Germinal center (tissue), 1 donor: ENCODE measurements around the gene LIME1.

Experiments
- DNase-seq: peaks from one replicate; pipeline ENCODE4 v3.0.0; 2012; ENCODE audit warnings: mixed read lengths, low spot score

LIME1 gene, protein sequence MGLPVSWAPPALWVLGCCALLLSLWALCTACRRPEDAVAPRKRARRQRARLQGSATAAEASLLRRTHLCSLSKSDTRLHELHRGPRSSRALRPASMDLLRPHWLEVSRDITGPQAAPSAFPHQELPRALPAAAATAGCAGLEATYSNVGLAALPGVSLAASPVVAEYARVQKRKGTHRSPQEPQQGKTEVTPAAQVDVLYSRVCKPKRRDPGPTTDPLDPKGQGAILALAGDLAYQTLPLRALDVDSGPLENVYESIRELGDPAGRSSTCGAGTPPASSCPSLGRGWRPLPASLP

DNA sequence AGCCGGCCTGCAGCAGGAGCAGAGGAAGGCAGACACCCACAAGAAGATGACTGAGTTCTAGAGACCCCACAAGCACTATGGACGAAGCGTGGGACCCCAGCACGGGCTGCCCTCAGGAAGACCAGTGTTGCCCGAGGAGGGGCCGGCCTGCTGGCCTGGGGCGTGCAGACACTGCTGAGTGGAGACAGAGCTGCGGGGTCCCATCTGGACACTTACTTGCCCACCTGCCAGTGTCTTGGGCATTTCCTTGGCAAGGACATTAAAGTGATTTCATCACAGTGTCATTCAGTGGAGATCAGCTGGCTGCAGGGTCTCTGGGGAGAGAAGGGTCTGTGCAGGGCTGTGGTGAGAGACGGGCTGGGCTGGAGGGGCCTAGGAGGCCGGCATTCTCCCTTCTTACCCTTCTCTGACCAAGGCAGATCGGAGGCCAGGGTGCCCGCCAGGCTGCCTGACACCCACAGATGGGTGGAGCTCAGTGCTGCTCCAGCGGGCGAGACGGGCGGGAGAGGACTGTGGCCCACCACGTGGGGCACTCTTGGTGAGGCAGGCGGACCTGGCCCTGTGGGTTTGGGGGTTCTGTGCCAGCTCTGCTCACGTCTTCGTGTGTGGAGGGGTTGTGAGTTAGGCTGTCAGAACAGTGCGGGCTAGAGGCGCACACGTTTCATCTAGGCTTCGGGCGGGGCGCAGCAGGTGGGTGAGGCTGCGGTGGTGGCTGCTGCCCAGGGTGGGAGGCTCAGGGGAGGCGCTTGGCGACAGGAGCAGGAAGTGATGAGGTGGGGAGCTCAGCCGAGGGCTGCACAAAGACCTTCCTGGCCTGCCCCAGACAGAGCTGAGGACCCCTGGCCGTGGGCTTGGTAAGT lies at the start of gene LIME1:
LIME1 (plus strand) TSS at position 806 of the 860 bp plus-strand sequence. CDS start 886 bp downstream, outside the sequence.
- DNase-seq: peak; percentile 83

DNA sequence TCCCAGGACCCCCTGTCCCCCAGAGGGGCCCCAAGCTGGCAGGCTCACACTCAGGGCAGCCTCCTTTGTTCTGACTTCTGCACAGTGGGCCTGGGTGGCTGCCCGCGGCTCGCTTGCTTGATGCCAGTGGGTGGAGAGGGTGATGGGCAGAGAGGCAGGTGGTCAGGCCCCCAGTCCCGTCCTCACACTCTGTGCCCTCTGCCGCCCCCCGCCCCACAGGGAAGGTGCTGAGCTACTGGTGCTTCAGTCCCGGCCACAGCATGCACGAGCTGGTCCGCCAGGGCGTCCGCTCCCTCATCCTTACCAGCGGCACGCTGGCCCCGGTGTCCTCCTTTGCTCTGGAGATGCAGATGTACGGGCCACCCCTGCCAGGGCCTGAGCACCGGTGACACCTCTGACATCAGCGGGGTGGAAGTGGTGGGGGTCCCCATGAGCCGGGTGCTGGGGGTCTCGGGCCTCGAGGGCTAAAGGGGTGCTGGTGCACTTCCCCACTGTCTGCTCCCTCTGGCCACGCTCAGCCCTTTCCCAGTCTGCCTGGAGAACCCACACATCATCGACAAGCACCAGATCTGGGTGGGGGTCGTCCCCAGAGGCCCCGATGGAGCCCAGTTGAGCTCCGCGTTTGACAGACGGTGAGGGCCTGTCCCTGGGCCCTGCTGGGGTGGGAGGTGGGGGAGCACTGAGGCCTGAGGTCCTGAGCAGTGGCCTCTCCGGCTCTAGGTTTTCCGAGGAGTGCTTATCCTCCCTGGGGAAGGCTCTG lies 48.9 kb upstream of the LIME1 start:
- DNase-seq: no peak

DNA sequence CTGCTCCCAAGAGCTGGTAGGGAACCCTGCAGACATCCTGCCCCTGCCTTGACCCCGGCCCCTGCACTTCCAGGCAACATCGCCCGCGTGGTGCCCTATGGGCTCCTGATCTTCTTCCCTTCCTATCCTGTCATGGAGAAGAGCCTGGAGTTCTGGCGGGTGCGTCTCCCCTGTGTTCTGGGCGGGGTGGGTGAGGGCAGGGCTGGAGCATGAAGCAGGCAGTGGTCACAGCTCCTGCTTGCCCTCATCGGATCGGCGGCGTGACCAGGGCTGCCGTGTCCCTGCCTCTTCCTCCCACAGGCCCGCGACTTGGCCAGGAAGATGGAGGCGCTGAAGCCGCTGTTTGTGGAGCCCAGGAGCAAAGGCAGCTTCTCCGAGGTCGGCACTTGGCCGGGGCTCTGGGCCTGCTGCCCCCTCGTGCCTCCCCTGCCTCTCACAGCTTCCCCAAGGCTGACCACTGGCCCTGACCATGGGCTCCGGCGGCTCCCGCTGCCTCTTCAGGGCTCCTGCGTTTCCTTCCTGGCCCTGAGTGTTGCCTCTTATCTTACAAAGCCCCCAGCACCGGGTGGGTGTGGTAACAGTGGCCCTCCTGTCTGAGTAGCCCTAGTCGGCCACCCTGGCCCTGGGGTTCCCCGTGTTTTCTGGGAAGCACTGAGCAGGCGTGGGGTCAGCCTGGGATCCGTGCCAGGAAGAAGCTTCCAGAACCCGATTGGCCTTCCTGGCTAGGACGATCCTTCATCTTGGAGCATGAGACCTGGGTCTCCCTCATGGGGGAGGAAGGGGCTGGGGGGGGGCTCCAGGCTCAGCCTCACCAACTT lies 48.0 kb upstream of the LIME1 start:
- no peak for DNase-seq

DNA sequence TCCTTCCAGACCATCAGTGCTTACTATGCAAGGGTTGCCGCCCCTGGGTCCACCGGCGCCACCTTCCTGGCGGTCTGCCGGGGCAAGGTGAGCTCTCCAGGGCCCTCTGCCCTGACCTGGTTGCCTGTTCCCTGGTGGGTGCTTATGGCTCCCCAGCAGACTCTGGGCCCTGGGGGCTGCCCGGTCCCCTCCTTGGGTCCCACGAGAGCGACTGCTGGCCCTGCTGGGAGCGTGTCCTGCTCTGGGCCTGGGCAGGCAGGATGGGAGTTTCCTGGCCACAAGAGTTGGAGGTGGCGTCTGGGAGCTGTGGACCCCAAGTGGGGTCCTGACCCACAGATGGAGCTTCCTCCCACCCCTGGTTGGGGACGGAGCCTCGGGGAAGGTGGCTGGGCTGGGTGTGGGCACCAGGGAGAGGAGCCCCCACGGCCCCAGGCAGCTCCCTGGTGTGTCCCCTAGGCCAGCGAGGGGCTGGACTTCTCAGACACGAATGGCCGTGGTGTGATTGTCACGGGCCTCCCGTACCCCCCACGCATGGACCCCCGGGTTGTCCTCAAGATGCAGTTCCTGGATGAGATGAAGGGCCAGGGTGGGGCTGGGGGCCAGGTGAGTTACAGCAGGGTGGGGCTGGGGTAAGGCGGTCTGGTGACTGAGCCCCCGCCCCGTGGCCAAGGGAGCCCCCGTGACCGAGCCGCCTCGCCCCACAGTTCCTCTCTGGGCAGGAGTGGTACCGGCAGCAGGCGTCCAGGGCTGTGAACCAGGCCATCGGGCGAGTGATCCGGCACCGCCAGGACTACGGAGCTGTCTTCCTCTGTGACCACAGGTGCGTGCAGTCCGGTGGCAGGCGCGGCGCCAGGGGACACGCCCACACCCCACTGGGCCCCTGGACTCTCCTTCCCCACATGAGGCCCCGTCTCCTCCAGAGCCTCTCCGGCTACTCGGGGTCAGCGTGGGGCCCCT lies 47.1 kb upstream of the LIME1 start:
- DNase-seq: no peak

DNA sequence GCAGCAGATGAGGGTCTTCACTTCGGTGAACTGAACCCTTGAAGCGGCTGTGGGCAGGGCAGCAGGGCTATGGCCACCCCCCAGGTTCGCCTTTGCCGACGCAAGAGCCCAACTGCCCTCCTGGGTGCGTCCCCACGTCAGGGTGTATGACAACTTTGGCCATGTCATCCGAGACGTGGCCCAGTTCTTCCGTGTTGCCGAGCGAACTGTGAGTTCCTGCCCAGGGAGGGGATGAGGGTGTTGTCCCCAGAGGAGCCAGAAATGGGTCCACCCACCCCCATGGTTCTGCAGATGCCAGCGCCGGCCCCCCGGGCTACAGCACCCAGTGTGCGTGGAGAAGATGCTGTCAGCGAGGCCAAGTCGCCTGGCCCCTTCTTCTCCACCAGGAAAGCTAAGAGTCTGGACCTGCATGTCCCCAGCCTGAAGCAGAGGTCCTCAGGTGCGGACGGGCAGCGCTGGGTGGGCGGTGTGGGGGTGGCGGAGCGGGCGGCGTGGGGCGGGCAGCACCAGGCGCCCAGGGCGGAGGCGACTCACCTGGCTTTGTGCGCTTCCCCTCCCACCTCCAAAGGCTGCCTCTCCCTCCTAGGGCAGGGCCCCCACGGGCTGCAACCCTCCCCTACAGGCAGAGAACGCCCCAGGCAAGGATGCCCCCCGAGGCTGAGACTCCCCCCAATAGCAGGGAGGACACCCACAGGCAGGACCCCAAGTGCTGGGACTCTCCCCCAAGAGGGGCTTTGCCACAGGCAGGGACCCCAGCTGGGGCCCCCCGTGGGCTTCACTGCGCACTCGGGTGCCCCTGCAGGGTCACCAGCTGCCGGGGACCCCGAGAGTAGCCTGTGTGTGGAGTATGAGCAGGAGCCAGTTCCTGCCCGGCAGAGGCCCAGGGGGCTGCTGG lies 46.2 kb upstream of the LIME1 start:
- no peak for DNase-seq

DNA sequence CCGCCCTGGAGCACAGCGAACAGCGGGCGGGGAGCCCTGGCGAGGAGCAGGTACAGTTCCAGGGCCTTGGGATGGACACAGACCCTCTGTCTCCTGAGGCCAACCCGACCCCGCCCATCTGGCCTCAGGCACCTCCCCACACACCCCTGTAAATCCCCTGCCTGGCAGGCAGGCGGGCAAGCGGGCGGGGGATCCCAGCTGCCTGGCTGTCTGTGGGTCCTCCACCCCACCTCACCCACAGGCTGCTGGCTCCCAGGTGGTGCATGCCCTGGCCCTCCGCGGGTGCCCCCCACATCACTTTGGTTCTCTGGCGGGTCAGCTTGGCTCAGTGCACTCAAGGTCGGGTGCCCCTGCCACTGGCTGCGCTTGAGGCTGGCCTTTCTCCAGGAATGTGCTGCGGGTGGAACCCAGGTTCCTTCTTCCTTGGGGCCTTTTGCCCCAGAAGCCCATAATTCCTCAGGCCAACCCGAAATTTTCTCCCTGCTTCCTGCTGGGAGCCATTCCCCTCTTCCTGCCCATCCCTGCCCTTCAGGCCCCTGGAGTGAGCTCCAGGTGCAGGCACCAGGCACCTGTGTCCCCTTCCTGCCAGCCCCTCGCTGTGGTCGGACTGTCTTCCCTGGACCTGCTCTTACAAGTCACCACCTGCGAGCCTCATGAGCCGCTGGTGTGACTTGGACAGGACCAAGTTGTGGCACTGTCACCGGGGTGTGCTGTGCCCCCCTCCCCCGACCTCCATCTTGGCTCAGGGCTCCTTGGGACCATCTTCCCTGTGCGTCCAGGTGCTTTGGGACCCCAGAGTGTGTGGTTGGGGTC lies 45.4 kb upstream of the LIME1 start:
- no peak for DNase-seq

DNA sequence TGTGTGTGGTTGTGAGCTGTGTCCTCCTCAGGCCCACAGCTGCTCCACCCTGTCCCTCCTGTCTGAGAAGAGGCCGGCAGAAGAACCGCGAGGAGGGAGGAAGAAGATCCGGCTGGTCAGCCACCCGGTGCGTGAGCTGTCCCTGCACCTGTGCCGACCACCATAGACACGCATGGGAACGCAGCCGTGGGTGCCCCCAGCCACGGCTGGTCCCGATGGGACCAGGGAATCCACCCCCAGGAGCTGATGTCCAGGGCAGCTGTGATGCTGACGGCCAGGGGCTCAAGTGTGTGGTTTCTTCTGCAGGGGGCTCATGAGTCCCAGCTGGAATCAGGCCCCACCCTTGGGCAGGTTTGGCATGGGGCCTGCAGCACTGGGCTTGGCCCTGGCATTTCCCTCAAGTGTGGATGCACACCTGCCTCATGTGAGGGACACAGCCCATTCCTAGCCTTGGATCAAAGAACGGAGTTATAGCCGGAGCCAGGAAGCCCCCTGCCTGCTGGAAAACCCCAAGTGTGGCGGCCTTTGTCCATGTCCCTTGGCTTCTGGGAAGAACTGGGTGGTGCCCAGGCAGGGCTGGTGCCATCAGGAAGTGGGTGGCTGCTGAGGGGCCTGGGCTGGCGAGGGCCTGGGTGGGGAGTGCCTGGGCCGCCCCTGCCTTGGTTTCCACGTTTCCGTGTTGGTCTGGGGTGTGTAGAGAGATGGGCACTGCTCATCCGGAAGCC lies 44.6 kb upstream of the LIME1 start:
- DNase-seq: no peak

DNA sequence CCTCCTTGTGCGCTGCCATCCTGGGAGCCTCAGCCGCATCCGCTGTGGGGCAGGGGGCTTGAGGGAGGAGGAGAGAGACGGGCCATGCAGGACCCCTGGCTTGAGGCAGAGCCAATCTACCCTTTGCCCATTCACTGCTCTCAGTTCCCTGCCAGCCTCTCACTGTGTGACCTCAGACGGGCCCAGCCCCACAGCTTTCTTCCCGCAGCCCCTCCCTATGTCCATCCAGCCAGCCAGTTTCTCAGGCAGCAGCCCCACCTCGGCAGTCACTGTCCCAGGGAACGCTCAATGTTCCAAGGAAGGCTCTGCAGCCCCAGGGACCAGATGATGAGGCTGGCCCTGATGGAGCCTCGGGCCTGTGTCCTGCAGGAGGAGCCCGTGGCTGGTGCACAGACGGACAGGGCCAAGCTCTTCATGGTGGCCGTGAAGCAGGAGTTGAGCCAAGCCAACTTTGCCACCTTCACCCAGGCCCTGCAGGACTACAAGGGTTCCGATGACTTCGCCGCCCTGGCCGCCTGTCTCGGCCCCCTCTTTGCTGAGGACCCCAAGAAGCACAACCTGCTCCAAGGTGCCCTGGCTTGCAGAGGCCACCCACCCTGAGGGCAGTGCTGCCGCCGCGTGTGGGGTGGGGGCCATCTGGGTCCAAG lies 43.9 kb upstream of the LIME1 start:
- DNase-seq: no peak

DNA sequence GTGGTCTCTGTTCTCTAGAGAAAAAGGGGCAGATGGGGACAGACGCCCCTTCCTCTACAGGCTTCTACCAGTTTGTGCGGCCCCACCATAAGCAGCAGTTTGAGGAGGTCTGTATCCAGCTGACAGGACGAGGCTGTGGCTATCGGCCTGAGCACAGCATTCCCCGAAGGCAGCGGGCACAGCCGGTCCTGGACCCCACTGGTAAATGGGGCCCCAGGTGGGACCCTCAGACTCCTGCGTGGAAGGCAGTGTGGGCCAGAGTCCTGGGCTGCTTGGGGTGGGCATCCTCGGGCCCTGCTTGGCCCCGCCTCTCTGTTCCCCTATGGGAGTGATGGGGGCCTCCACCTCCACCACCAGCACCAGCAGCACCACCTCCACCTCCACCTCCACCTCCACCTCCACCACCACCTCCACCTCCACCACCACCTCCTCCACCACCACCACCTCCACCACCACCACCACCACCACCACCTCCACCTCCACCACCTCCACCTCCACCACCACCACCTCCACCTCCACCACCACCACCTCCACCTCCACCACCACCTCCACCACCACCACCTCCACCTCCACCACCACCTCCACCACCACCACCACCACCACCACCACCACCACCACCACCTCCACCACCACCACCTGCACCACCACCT lies 43.3 kb upstream of the LIME1 start:
- DNase-seq: no peak

DNA sequence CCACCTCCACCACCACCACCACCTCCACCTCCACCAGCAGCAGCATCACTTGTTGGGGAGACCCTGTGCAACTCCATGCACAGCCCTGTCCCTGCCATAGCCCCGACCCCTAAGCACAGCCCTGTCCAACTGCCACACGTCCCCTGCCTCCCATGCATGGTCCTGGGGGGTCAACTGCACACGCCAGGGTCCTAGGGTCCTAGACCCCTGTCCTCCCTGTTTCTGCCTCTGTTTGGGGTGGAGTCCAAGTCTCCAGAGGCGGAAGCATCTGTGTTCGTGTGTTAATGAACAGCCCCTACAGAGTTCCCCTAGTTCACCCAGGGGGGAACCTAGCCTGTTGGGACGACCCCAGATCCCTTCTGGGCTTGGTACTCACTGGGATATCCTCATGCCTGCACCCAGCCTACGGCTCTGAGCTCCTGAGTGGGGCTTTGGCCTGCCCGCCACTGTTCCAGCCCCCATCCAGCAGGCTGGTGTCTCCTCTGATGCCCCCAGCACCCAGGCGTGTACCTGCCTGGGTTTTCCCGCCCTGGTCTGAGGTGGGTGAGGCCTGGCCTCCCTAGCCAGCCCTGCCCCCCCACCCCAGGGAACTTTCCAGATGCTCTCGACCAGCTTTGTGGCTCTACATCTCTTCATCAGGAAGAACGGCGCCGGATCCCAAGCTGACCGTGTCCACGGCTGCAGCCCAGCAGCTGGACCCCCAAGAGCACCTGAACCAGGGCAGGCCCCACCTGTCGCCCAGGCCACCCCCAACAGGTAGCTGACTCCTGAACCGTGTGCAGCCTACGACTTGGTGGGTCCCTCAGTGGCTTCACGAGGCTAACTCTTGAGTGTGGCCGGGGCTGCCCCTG lies 42.5 kb upstream of the LIME1 start:
- no peak for DNase-seq

DNA sequence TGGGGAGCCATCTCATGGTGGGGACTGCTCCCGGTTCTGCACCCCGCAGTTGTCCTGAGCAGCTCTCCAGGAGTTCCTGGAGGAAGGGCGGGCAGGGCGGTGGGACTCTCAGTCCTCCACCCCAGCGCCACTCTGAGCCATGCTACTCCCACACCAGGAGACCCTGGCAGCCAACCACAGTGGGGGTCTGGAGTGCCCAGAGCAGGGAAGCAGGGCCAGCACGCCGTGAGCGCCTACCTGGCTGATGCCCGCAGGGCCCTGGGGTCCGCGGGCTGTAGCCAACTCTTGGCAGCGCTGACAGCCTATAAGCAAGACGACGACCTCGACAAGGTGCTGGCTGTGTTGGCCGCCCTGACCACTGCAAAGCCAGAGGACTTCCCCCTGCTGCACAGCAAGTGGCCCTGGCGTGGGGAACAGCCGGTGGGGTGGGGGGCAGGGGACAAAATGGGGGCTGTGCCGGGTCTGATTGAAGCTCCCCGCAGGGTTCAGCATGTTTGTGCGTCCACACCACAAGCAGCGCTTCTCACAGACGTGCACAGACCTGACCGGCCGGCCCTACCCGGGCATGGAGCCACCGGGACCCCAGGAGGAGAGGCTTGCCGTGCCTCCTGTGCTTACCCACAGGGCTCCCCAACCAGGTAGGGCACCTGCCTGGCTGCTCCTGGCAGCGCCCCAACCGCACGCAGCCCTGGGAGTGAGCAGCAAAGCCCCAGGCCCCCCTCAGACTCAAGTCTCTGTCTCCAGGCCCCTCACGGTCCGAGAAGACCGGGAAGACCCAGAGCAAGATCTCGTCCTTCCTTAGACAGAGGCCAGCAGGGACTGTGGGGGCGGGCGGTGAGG lies 41.7 kb upstream of the LIME1 start:
- DNase-seq: no peak

DNA sequence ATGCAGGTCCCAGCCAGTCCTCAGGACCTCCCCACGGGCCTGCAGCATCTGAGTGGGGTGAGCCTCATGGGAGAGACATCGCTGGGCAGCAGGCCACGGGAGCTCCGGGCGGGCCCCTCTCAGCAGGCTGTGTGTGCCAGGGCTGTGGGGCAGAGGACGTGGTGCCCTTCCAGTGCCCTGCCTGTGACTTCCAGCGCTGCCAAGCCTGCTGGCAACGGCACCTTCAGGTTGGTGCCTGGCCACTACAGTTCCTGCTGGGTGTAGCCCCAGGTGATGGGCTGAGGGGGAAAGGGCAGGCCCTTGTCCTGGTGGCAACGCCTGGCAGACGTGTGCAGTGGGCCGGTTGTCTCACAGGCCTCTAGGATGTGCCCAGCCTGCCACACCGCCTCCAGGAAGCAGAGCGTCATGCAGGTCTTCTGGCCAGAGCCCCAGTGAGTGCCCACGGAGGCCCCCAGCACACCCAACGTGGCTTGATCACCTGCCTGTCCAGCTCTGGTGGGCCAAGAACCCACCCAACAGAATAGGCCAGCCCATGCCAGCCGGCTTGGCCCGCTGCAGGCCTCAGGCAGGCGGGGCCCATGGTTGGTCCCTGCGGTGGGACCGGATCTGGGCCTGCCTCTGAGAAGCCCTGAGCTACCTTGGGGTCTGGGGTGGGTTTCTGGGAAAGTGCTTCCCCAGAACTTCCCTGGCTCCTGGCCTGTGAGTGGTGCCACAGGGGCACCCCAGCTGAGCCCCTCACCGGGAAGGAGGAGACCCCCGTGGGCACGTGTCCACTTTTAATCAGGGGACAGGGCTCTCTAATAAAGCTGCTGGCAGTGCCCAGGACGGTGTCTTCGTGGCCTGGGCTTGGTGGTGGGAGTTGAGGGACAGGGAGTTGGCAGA lies 40.8 kb upstream of the LIME1 start:
- DNase-seq: no peak

DNA sequence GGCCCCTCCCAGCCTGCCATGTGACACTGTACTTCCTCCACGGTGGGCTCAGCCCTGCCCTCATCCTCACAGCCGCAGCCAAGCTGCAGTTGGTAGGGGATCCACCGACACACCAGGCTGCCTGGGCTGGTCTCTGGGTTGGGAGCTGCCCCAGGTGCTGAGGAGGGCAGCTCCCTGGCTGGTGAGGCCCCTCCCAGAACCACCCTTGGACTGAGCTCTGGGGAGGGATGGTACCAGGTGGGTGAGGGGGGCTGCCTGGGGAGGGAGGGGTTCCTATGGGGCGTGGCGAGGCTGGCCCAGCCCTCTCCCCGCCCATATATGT lies 40.2 kb upstream of the LIME1 start:
- DNase-seq: no peak
